Activated CD4-positive, alpha-beta T cell treated with anti-CD3 and anti-CD28 coated beads for 1 hour (primary cell): ENCODE results near the gene ODAD4.

Source experiments
- DNase-seq: peaks from one replicate; pipeline ENCODE4 v3.0.0-alpha.2; 2020

Gene ODAD4

DNA sequence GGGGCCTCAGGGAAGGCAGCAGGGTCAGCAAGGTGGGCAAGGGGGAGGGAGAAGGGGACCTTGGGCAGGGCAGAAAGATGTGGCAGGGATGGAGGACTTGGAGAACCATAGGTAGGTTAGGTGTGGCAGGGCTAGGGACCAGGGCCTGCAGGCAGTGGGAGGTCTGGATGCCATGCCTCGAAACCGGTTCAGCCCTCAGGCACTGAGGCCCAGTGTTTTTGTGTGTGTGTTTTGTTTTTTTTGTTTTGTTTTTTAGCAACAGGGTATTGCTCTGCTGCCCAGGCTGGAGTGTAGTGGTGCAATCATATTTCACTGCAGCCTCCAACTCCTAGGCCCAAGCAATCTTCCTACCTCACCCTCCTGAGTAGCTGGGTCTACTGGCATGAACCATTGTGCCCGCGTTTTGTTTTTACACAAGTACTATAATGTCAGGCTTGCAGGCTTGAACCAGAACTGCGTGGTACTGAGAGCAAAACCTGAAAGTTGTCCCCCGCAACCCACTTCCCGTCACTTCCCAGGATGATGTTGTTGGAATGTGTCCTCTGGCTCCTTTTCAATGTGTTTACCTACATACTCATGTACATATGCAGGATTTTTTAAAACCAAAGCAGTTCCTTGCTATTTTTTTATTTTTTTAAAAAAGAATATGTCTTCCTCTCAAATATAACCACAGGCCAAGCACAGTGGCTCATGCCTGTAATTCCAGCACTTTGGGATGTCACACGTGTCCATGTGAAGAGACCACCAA lies 12.4 kb downstream of the ODAD4 start:
- DNase-seq = no peak

DNA sequence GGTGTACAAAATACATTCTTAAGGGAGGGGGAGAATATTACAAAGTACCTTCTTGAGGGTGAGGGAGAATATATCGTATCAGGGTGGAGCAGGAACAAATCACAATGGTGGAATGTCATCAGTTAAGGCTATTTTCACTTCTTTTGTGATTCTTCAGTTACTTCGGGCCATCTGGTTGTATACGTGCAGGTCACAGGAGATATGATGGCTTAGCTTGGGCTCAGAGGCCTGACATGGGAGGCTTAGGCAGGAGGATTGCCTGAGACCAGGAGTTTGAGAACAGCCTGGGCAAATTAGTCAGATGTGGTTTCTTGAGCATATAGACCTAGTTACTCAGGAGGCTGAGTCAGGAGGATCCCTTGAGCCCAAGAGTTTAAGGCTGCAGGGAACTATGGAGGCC lies 13.1 kb downstream of the ODAD4 start:
- no peak for DNase-seq

DNA sequence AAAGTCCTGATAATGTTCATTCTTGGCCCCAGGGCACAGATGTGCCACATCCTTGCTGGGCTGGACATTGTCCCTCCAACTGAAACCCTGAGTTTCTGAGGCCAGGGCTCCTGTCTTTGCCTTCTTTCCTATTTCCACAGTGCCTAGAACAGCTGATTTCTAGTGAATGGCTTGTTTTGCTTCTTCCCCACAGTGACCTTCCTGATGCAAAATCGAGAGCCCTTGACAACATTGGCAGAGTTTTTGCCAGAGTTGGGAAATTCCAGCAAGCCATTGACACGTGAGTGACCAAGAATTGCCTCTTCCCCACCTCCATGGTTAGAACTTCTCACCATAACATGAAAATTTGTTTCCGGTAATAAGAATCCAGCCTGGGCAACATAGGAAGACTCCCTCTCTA lies 14.5 kb downstream of the ODAD4 start:
- no peak for DNase-seq

DNA sequence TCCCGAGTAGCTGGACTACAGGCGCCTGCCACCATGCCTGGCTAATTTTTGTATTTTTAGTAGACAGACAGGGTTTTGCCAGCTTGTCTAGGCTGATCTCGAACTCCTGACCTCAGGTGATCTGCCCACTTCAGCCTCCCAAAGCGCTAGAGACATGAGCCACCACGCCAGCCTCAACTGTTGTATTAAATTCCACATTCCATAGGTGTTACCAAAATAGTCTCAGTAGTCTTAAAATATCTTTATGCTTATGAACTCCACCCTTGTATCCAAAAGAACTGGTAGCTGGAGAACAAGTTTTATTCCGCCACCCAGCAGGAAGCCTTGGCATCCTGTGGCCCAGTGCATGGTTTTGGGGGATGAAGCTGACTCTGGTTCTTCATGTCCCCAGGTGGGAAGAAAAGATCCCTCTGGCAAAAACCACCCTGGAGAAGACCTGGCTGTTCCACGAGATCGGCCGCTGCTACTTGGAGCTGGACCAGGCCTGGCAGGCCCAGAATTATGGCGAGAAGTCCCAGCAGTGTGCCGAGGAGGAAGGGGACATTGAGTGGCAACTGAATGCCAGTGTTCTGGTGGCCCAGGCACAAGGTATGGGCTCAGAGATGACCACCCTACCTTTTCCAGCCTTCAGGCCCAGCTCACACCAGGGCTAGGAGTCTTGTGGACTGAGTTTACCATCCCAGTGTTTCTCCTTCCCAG lies 18.5 kb downstream of the ODAD4 start:
- no peak for DNase-seq

DNA sequence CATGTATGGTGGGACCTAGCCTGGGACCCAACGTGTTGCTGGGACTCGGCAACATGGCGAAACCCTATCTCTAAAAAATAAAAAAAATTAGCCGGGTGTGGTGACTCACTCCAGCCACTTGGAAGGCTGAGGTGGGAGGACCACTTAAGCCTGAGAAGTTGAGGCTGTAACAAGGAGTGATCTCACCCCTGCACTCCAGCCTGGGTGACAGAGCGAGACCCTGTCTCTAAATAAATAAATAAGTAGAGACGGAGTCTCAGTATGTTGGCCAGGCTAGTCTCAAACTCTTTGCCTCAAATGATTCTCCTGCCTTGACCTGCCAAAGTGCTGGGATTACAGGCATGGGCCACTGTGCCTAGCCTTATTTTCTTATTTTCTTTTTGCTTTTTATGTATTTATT lies 26.1 kb downstream of the ODAD4 start:
- DNase-seq = no peak

DNA sequence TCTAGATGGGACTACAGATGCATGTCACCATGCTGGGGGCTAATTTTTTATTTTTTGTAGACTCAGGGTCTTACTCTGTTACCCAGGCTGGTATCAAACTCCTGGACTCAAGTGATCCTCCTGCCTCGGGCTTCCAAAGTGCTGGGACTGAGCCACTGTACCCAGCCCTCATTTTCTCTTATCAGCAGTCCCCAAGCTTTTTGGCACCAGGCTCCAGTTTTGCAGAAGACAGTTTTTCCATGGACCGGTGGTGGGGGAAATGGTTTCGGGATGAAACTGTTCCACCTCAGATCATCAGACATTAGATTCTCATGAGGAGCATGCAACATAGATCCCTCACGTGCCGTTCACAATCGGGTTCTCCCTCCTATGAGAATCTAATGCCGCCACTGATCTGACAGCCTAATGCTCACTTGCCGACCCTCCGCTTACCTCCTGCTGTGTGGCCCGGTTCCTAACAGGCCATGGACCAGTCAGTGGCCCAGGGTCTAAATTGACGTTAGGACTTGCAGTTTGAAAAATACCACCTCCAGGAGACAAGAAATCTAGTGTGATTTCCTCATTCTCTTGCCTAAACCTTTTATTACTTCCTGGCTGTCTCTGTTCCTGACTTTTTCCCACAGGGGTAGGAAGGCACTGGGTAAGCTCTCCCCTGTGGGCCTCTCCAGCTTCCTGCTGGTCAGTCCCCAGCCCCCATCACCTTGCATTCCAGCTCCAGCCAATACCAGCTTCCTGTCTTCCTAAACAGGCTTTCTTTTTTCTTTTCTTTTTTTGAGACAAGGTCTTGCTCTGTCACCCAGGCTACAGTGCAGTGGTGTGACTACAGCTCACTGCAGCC lies 26.8 kb downstream of the ODAD4 start:
- no peak for DNase-seq

DNA sequence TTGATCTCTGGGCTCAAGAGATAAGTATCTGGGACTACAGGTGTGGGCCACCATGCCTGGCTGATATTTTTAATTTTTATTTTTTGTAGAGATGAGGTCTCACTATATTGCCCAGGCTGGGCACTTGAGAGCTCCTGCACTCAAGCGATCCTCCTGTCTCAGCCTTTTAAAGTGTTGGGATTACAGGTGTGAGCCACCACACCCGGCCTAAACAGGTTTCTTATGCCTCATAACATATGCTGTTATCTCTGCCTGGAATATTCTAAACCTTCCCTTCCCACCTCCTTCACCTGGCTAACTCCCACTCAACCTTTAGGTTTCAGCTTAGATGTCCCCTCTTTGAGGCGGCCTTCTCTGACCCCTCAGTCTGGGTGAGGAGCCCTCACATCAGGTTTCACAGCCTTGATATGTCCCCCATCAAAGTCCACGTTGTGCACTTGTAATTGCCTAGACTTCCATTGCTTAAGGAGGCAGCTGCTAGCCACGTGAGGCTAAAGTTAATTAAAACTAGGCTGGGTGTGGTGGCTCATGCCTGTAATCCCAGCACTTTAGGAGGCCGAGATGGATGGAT lies 27.5 kb downstream of the ODAD4 start:
- no peak for DNase-seq

DNA sequence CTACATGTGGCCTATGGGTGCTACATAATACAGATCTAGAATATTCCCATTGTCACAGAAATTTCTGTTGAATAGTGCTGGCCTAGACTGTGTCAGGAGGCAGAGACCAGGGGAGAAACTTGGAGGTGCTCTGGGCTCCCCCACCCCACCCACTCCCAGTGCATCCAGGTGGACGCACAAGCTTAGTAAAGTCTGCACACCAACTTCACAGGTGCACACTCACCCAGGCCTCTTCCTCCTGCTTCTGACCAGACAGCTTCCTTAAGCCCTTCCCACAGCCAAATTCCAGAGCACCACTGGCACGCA lies 28.6 kb downstream of the ODAD4 start:
- DNase-seq = no peak

DNA sequence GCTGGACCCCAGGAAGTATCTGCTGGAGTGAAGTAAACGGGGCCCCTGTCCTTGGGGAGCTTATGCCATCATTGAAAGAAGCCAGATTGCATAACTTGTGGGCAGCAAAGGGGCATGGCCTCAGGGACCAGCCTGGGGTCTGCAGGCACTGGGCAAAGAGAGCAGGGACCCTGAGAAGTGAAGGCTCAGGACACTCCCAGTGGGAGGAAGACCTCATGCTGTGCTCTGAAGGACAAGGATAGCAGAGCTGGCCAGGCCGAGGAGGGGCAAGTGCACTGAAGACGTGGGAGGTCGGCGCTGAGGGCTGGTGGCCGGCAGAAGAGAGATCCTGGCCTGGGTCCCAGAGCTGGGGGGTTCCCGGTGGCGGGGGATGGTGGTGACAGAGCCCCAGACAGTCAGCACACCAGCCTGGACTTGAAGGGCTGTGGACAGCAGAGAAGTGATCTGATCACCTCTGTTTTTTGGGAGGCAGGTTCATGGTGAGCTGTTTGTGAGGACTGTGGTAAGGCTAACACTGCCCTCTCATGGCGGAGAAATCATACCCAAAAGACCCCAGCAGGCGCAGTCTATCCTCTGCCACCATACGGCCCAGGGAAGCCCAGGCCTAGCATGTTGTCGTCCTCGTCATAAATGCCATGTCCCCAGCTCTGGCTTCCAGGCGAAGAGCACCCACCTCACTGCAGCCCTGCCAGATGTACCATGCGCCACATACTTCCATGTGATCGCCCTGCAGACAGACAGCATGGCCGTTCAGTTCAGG lies 29.1 kb downstream of the ODAD4 start:
- no peak for DNase-seq

DNA sequence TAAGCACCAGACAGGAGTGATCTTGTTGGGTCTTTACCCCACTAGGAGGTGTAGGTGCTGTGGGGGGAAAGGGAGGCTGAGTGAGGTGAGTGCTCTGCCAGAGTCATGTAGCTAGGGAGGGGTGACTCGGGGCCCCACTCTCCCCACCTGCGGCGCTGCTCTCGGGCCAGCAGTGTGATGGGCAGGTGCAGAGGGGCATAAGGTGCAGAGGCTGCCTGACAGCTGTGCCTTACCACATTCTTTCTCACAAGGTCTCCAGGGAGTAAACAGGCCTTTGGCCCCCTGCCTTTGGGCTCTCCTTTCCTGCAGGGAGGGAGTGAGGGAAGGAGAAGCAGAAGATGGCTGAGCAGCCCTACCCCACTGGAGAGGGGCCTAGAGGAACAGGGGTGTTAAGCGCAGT lies 31.7 kb downstream of the ODAD4 start:
- DNase-seq = no peak

DNA sequence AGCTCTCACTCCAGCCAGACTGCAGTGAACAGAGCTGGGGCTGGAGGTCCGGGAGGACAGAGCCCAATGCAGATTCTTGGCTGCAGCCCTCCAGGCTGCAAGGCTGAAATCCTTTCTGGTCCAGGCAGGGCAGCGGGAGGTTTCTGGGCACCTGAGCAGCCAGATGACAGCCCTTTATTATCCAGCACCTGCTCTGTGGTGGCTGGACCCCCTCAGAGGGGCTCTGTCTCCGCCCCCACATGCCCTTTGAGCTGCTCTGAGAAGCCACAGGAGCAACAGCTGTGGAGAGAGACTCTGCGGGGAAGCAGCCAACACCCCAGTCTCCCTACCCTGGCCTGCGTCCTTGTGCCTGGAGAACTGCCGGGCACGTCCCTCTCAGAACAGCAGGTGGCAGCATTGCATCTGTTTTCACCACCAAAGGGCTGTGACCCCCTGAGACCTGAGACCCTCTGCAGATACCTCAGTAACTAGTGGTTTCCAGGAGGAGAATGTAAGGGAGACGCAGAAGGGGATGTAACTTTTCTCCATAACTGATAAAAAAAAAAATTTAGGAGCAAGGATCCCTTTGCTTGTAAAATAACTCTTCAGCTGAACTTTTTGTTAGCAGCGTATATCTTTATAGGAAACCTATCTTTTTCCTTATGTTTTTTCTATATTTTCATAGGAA lies 32.5 kb downstream of the ODAD4 start:
- DNase-seq = peak; percentile 58

DNA sequence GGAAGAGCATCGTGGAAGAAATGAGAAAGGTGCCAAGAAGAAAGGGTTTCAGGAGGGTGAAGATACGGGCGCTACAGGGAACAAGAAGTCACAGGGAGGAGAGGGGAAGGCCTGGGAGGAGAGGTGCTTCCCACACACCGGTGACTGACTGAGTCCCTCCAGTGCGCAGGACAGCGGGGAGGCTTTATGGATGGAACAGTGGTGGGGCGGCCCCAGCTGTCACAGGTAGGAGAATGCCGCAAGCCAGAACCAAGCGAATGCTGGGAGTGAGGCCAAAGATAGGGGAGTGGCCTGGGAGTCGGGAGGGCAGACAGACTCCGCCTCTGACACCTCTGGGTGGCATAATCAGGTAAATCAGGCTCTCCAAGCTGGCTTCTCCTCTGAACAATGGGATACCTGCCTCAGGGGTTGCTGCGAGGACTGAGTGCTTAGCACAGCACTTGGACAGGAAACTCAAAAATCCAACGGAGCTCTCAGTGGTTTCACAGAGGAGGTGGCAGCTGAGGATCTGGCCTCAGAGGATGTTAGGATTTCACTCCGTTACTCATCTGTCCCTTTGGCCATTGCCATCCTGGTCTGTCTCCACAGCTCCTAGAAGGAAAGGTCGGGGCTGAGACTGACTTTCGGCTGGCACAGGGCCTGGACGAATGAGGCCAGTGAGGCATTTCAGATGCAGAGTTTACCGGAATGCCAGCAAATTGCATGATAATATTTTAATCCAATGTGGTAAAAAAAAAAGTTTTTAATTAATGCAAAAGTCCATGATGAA lies 35.5 kb downstream of the ODAD4 start:
- DNase-seq = peak; percentile 56

DNA sequence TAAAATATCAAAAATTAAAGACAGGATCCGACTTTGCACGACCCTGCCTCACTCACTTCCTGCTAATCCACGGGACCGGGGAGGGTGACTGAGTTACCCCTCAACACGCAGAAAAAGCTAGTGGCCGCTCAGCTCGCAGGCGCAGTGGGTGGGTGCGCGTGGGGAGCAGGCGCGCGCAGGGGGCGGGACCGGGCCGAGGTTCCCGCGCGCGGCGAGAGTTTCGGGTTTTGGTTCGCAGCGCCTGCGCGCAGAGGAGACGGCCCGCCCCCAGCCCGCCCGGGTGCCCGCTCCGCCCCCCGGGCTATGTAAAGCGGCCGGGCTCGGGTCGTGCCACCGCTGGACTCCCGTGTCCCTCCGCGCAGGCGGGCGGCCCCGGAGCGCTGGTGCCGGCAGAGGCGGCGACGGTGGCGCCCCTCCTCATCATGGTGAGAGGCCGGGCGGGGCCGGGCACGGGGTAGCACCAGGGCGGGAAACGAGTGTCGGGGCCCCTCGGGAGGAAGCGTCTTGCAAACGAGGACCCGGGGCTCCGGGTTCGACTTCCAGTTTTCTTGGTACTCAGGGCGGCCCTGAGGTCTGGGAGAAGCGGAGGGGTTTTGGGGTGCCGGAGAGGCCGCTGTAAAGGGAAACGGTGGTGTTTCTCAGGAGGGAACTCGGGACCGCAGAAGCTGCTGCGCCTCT lies 36.2 kb downstream of the ODAD4 start, which contains the start of gene CNP:
Gene CNP (plus strand): TSS at position 333 of the 678 bp plus-strand sequence. CDS start 90 bp downstream, at position 423.
- DNase-seq = peak; percentile 89

DNA sequence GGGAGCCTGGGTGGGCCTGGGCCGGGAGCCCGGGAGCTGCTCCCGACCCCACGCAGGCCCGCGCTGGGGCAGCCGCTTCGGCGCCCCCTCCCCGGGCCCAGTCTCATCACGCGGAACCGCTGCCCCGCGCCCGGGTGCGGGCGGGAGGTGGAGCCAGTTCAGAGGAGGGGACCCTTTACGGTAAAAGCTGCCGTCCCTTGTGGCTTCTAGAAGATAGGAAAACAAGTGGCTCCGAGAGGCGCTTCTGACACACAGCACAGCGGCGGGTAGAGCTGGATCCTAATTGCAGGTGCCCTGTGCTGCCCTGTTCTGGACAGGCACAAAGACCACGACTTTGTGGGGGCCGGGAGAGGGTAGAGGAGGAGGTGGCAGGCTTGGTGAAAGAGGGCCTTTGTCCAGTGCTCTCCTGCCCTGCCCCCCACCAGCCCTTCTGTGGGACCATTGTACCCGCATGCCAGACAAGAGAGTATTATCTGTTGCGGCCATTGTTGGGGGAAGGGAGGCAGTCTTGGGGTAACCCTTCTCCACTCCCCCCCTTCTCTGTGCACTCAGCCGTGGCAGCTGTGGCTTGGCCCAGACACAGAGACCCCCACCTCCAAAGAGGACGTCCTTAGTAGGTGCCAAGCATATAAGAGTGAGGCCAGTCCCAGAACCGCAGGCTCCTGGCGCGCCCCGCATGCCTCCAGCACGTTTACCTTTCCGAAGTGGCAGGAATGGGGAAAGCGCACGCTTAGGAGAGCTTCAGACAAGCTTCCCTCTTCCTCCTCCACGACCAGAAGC lies 36.9 kb downstream of the ODAD4 start:
- peak; percentile 40 for DNase-seq

DNA sequence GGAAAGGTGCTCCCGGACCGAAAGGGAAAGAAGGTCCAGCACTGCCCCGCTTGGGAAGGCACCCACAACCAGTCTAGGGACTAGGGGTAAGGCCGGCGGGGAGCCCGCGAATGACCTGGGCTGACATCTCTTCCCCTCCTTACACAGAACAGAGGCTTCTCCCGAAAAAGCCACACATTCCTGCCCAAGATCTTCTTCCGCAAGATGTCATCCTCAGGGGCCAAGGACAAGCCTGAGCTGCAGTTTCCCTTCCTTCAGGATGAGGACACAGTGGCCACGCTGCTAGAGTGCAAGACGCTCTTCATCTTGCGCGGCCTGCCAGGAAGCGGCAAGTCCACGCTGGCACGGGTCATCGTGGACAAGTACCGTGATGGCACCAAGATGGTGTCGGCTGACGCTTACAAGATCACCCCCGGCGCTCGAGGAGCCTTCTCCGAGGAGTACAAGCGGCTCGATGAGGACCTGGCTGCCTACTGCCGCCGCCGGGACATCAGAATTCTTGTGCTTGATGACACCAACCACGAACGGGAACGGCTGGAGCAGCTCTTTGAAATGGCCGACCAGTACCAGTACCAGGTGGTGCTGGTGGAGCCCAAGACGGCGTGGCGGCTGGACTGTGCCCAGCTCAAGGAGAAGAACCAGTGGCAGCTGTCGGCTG lies 37.6 kb downstream of the ODAD4 start:
- DNase-seq = no peak

DNA sequence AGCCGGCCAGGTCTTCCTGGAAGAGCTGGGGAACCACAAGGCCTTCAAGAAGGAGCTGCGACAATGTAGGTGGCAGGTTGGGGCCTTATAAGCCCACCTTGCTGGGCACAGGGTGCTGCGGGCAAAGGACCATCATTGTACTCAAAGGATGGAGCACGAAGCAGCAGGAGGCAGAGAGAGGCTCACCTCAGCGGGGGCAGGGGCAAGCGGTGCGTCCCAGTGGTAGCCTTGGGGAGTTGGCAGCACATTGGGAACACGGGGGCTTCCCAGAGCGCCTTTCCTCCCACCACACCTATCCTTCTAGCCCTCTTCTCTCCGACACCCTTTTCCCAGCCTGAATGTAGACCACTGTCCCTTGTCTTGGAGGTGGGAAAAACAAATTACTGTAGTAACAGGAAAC lies 38.3 kb downstream of the ODAD4 start:
- no peak for DNase-seq

DNA sequence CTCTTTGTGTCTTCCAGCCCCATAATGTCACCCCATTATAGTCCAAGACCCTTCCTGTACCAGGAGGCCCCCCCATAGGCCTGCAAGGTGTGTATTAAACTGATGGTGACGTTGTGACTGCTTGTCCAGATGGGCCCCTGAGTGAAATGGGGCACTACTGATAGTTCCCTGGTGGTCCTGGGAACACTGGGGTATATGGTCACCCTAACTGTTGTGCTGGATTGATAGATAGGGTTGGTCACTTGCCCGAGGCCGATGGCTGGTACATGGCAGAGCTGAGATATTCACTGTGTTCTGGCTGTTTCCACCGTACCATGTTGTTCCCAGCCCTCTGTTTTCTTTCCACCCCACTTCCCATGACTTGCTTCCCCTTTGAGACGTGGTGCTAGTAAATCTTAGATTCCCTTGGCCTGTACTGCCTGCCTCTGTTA lies 40.5 kb downstream of the ODAD4 start:
- DNase-seq = no peak

DNA sequence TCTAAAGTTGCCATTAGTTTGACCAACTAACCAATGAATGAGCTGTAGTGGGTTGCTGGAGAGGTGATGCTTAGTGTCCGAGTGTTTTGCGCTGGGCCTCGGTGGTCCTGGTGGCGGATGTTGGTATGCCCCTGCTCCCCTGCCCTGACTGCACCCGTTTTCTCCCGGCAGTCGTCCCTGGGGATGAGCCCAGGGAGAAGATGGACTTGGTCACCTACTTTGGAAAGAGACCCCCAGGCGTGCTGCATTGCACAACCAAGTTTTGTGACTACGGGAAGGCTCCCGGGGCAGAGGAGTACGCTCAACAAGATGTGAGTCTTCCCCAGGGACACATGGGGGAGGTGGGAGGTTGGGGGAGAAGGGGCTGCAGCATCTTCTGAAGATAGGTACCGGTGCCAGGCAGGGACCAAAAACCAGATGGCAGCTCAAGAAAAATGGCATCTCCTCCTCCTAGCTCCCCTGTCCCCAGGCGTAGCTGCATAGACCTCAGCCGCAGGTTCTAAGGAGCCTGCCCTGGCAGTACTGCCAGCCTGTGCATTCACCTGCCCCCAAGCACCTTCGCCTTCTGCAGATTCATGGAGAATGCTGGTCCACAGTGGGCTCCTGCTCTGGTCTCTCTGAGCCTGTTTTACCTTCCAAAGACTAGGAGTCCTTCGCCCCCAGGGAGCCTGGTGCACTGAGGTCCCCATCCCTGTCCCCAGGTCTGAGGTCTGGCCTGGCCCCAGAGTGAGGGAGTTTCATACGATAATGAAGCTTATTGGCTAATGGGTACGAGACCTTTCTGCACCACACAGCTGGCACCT lies 41.5 kb downstream of the ODAD4 start:
- no peak for DNase-seq
